ENCODE results near the gene EIF4E1B.

DNA sequence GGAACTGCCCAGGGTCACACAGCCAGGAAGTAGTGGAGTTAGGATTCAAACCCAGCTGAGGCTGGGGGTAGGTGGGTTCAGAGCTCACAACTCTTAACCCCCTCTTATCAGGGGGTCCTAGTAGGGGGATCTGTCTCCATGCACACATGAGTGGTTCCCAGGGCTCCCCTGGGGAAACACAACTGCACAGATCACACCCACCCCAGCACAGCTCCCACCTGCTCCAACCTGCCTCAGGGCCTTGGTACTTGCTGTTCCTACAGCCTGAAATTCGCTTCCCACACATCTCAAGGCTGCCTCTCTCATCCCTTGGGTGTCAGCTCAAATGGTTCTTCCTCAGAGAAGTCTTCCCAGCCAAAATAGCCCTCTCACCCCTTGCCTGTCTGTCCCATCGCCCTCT, 5.0 kb upstream of the EIF4E1B start:
- TF ChIP-seq POLR2A (IDR thresholded peaks at IDR 0.05) (no peak), CTCF (IDR thresholded peaks at IDR 0.05) (no peak), POLR2AphosphoS5 (IDR thresholded peaks at IDR 0.05) (no peak)

Measured in breast epithelium (tissue), 3 donors.